DOHH2 (cell line): ENCODE data around the gene GMPR.

Experiments
- H3F3A ChIP-seq: fragments of 200-600 bp; sonication (generic), shearing (Covaris generic); 2 replicates; pipeline ENCODE4 v1.6.0; 2016; ENCODE audit warnings: antibody characterized with exemption, mild to moderate bottlenecking; ENCODE audit not compliant: control insufficient read depth, insufficient read depth
- H3K27ac ChIP-seq: fragments of 200-600 bp; sonication (generic); 2 replicates; pipeline ENCODE4 v1.5.1; 2014; ENCODE audit warnings: low read depth, mild to moderate bottlenecking, low read length, moderate library complexity
- H3K27me3 ChIP-seq: fragments of 200-600 bp; sonication (generic); 2 replicates; pipeline ENCODE4 v1.6.1; 2014; ENCODE audit warnings: mild to moderate bottlenecking, low read length, mixed read lengths; ENCODE audit not compliant: control insufficient read depth
- H3K36me3 ChIP-seq: fragments of 200-600 bp; sonication (generic); 2 replicates; pipeline ENCODE4 v1.6.1; 2014; ENCODE audit warnings: mild to moderate bottlenecking, low read length, moderate library complexity, mixed read lengths; ENCODE audit not compliant: control insufficient read depth
- H3K4me1 ChIP-seq: fragments of 200-600 bp; sonication (generic); 2 replicates; pipeline ENCODE4 v1.6.1; 2014; ENCODE audit warnings: mild to moderate bottlenecking, low read length, mixed read lengths; ENCODE audit not compliant: control insufficient read depth
- H3K4me2 ChIP-seq: fragments of 200-600 bp; sonication (generic); 2 replicates; pipeline ENCODE4 v1.6.0; 2014; ENCODE audit warnings: mild to moderate bottlenecking, low read length, moderate library complexity
- H3K4me3 ChIP-seq: fragments of 200-600 bp; sonication (generic); 2 replicates; pipeline ENCODE4 v1.5.1; 2014; ENCODE audit warnings: mild to moderate bottlenecking, low read length, mixed read lengths
- H3K79me2 ChIP-seq: fragments of 200-600 bp; sonication (generic); 2 replicates; pipeline ENCODE4 v1.6.1; 2014; ENCODE audit warnings: mild to moderate bottlenecking, low read length, mixed read lengths; ENCODE audit not compliant: control insufficient read depth
- H3K9me2 ChIP-seq: fragments of 200-600 bp; sonication (generic); replicated peaks from 2 replicates; pipeline ENCODE4 v1.6.1; 2014; ENCODE audit warnings: mild to moderate bottlenecking, low read length, mixed read lengths; ENCODE audit not compliant: control insufficient read depth
- H3K9me3 ChIP-seq: fragments of 200-600 bp; sonication (generic); 2 replicates; pipeline ENCODE4 v1.6.1; 2014; ENCODE audit warnings: antibody characterized with exemption, low read length, mixed read lengths; ENCODE audit not compliant: control insufficient read depth, insufficient read depth
- H4K20me1 ChIP-seq: fragments of 200-600 bp; sonication (generic); 2 replicates; pipeline ENCODE4 v1.6.0; 2014; ENCODE audit warnings: low read depth, mild to moderate bottlenecking, antibody characterized with exemption, low read length, moderate library complexity; ENCODE audit not compliant: control insufficient read depth, insufficient read depth
- CTCF ChIP-seq: fragments of 200-600 bp; sonication (generic); IDR thresholded peaks from one replicate; pipeline ENCODE4 v1.5.1; 2014; ENCODE audit warnings: antibody characterized with exemption, mild to moderate bottlenecking, low read depth, low read length; ENCODE audit not compliant: poor library complexity, severe bottlenecking
- EZH2phosphoT487 ChIP-seq: fragments of 200-600 bp; sonication (generic); IDR thresholded peaks from 2 replicates; pipeline ENCODE4 v1.6.1; 2017; ENCODE audit warnings: borderline replicate concordance, mild to moderate bottlenecking, antibody characterized with exemption, low read length, moderate library complexity, mixed read lengths

Gene GMPR

GRCh38 chr6:16277101-16277981 lies 39.0 kb downstream of the GMPR start:
- no peaks in the 10 kb centered on the region for H3K9me2 ChIP-seq
- TF ChIP-seq EZH2phosphoT487 (no peak), CTCF (peak; percentile 68)
- no peak overlapping the region for H3K4me3 ChIP-seq
- no peak overlapping the region for H3K27ac ChIP-seq
- 0 out of 2 replicates have a peak, but pooled peaks cover 3% of the 10 kb centered on the region for H3K27me3 ChIP-seq
- H3K4me1 ChIP-seq: no peaks in the 10 kb centered on the region
- H3K36me3 ChIP-seq: no peaks in the 10 kb centered on the region
- no peaks in the 10 kb centered on the region for H3K79me2 ChIP-seq
- no peak overlapping the region for H3K4me2 ChIP-seq
- no peaks in the 10 kb centered on the region for H3K9me3 ChIP-seq
- H4K20me1 ChIP-seq: no peaks in the 10 kb centered on the region
- H3F3A ChIP-seq: no peaks in the 10 kb centered on the region

- H3K4me1 ChIP-seq: no peaks in the 10 kb centered on the region
- no peak overlapping the region for H3K27ac ChIP-seq
- H3K9me3 ChIP-seq: no peaks in the 10 kb centered on the region
- no peak overlapping the region for H3K4me2 ChIP-seq
- no peaks in the 10 kb centered on the region for H3K36me3 ChIP-seq
- H4K20me1 ChIP-seq: no peaks in the 10 kb centered on the region
- H3F3A ChIP-seq: no peaks in the 10 kb centered on the region
- TF ChIP-seq CTCF (no peak), EZH2phosphoT487 (no peak)
- no peaks in the 10 kb centered on the region for H3K9me2 ChIP-seq
- no peak overlapping the region for H3K4me3 ChIP-seq
- no peaks in the 10 kb centered on the region for H3K79me2 ChIP-seq
- 0 out of 2 replicates have a peak, but pooled peaks cover under 1% of the 10 kb centered on the region for H3K27me3 ChIP-seq
Observed at GRCh38 chr6:16278048-16278724, 39.8 kb downstream of the GMPR start.

- Histone ChIP-seq H3K9me2 (no peaks in the 10 kb centered on the region), H3K4me3 (no peak overlapping the region), H3K36me3 (no peaks in the 10 kb centered on the region), H4K20me1 (no peaks in the 10 kb centered on the region), H3K9me3 (no peaks in the 10 kb centered on the region), H3K79me2 (no peaks in the 10 kb centered on the region), H3K4me1 (no peaks in the 10 kb centered on the region), H3K27me3 (no peaks in the 10 kb centered on the region), H3K4me2 (no peak overlapping the region), H3K27ac (no peak overlapping the region), H3F3A (no peaks in the 10 kb centered on the region)
- TF ChIP-seq CTCF (no peak), EZH2phosphoT487 (no peak)
Observed at GRCh38 chr6:16278750-16279149, 40.4 kb downstream of the GMPR start.
